Stimulated activated CD4-positive, alpha-beta T cell treated with anti-CD3 and anti-CD28 coated beads, Interleukin-4, amount 100 ng/mL, for 1 hour (primary cell): ENCODE data around the gene LZTR1.
"Not testable (repeated sequence)": the region's sequence is repeated elsewhere in the genome, so short reads cannot be mapped to it uniquely, and the experiment has no call there.

ENCODE experiments used
- DNase-seq: peaks from one replicate; pipeline ENCODE4 v3.0.0-alpha.2; 2020

The LZTR1 gene

GRCh38 chr22:21018314-21018713 is 36.2 kb downstream of the LZTR1 start:
- DNase-seq: no peak

- DNase-seq: no peak
Measured at GRCh38 chr22:21020802-21021429, 38.8 kb downstream of the LZTR1 start.

GRCh38 chr22:21022507-21022906 is 40.4 kb downstream of the LZTR1 start:
- no peak for DNase-seq

- no peak for DNase-seq
Measured at GRCh38 chr22:21022955-21023614, 41.0 kb downstream of the LZTR1 start.

GRCh38 chr22:21025266-21025665 is 43.2 kb downstream of the LZTR1 start:
- no peak for DNase-seq

- DNase-seq: no peak
Measured at GRCh38 chr22:21025763-21026755, 44.0 kb downstream of the LZTR1 start.

GRCh38 chr22:21026783-21027692 is 44.9 kb downstream of the LZTR1 start:
- no peak for DNase-seq

- DNase-seq: no peak
Measured at GRCh38 chr22:21028277-21029251, 46.5 kb downstream of the LZTR1 start.

- no peak for DNase-seq
Measured at GRCh38 chr22:21029486-21030025, 47.5 kb downstream of the LZTR1 start.

GRCh38 chr22:21030032-21030431 is 47.9 kb downstream of the LZTR1 start:
- no peak for DNase-seq

- DNase-seq: no peak
Measured at GRCh38 chr22:21030621-21031544, 48.8 kb downstream of the LZTR1 start.

GRCh38 chr22:21031545-21032036 is 49.5 kb downstream of the LZTR1 start:
- DNase-seq: no peak

- DNase-seq: peak; percentile 7
Measured at GRCh38 chr22:21032037-21032867, 50.2 kb downstream of the LZTR1 start, which contains the start of gene SLC7A4. Gene SLC7A4 (minus strand): TSS chr22:21032561. CDS start chr22:21031812, 749 bp downstream.

GRCh38 chr22:21032868-21033688 is 51.0 kb downstream of the LZTR1 start:
- DNase-seq: no peak

- DNase-seq: no peak
Measured at GRCh38 chr22:21033895-21034294, 51.8 kb downstream of the LZTR1 start.

- DNase-seq: no peak
Measured at GRCh38 chr22:21034989-21035388, 52.9 kb downstream of the LZTR1 start.

- no peak for DNase-seq
Measured at GRCh38 chr22:21038405-21038804, 56.3 kb downstream of the LZTR1 start.

- not testable (repeated sequence) for DNase-seq
Measured at GRCh38 chr22:21039158-21039557, 57.1 kb downstream of the LZTR1 start.
